Mammary epithelial cell (primary cell): ENCODE results near the gene CFAP45.

Source experiments
- EZH2 ChIP-seq: IDR thresholded peaks from 2 replicates; pipeline ENCODE4 v1.6.1; 2012; ENCODE audit warnings: low read length, inconsistent platforms, borderline replicate concordance
- TF ChIP-seq, protein P1 (sequence below), 2 donors: IDR thresholded peaks in 1 of 2; conservative IDR thresholded peaks in 1 of 2; 2 replicates each; pipeline ENCODE4 v1.5.1; 2011 to 2012; ENCODE audit warnings: inconsistent platforms in 2 of 2, low read length in 2 of 2, mild to moderate bottlenecking in 2 of 2, control low read depth in 1 of 2, low read depth in 1 of 2; ENCODE audit not compliant: insufficient read depth in 1 of 2; ENCODE audit errors: extremely low read depth in 1 of 2

DNA sequence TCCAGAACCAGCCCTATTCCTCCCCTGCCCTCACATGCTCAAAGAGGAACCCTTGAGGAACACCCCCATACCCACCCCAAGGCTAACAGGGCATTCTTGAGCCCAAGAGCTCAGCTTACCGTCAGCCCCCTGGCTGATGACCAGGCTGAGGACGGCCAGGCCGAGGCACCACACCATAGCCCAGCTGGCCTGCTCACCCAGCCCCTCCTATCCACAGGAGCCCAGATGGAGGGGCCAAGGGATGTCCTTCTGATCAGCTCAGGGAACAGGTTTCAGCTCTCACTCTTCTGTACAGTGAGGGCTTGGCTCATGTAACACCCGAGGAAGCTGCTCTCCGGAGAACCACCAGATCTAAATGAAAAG, 43.3 kb upstream of the CFAP45 start:
- TF ChIP-seq, protein P1, sequence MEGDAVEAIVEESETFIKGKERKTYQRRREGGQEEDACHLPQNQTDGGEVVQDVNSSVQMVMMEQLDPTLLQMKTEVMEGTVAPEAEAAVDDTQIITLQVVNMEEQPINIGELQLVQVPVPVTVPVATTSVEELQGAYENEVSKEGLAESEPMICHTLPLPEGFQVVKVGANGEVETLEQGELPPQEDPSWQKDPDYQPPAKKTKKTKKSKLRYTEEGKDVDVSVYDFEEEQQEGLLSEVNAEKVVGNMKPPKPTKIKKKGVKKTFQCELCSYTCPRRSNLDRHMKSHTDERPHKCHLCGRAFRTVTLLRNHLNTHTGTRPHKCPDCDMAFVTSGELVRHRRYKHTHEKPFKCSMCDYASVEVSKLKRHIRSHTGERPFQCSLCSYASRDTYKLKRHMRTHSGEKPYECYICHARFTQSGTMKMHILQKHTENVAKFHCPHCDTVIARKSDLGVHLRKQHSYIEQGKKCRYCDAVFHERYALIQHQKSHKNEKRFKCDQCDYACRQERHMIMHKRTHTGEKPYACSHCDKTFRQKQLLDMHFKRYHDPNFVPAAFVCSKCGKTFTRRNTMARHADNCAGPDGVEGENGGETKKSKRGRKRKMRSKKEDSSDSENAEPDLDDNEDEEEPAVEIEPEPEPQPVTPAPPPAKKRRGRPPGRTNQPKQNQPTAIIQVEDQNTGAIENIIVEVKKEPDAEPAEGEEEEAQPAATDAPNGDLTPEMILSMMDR (conservative IDR thresholded peaks at IDR 0.05 in 1 of 2, IDR thresholded peaks at IDR 0.05 in 1 of 2; ENCODE audit: extremely low read depth in 1 of 2, insufficient read depth in 1 of 2, low read depth in 1 of 2, low read length in 2 of 2): no peak
- no peak for TF ChIP-seq EZH2
